GM12875 (cell line): ENCODE data around the gene COL7A1.

Experiments
- H3K4me3 ChIP-seq: one replicate; pipeline ENCODE4 v1.5.1; 2011; ENCODE audit warnings: low read depth, low read length, control low read depth
- CTCF ChIP-seq: IDR thresholded peaks from 2 replicates; pipeline ENCODE4 v1.5.1; 2011; ENCODE audit warnings: low read depth, mild to moderate bottlenecking, control low read depth, inconsistent platforms, low read length, moderate library complexity, borderline replicate concordance; ENCODE audit not compliant: insufficient read depth

Gene COL7A1

DNA sequence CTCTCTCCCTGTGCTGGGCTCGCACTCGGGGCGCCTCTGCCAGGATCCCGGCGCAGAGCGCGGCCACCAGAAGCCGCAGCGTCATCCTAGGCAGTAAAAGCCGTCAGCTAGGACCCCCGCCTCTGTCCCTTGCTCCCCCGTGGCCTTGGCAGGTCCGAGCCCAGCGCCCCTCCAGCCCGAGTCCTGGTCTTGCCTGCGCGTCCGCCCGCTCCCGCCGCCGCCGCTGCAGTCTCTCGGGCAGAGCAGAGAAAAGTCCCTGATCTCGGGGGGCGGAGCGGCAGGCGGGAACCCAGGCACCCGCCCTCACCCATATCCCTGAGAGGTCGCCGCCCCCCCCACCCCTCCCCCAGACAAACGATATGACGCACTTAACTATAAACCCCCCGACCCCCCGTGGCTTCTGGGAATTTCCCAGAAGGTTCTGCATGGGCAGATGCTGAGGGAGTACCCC is at the start of gene COL7A1:
Gene COL7A1, minus strand, starts transcription at position 255 of the 451 bp plus-strand sequence. Its CDS starts 170 bp downstream, at position 85.
- H3K4me3 ChIP-seq = no peak within 1 kb of the TSS
- no peak for TF ChIP-seq CTCF

- TF ChIP-seq CTCF = no peak
- H3K4me3 ChIP-seq = no peak overlapping the region
Observed at GRCh38 chr3:48642605-48643004, 47.5 kb upstream of the COL7A1 start.

DNA sequence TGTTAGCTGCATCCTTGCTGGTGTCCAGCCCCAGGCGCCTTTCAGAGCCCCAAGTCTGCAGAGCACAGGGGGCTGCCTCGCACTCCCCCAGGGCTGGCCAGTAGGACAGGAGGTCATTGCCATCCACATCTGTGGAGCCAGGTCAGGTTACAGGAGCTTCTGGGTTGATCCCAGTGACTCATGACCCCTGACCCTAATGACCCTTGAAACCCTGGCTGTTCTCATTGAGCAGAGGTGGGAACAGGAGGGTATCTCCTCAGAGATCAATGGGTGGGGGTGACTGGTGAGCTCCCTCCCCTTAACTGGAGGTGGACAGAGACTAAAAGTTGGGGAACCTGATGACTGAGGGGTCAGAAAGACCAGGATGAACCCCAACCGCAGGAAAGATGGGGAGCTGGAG is 46.3 kb upstream of the COL7A1 start:
- TF ChIP-seq CTCF = no peak
- H3K4me3 ChIP-seq = no peak overlapping the region

DNA sequence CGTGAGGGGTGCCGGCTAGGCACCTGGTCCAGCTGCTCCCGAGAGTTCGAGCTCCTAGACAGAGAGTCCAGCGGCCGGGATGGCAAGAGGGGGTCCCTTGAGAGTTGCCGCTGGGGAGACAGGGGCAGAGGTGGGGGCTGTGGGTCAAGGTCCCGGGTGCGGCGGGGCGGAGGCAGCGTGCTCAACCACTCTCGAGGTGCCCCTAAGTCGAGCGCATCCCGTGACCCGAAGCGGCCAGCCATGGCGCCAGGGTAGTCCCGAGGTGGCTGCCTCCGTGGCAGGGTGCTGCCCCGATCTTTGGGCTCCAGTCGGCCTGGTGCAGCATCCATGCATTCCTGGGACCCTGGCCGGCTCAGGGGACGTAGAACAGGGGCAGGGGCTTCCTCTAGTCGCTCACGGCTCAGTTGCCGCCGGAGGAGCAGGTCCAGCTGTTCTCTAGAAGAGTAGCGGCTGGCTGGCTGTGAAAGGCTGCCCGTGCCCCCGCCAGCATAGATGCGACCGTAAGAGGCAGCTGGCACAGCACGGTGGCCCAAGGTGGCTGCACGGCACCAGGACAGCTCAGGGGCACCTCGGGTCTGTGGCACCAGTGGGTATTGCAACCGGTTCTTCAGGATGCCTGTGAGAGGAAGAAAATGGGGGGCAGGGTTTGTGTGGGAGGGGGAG is 44.9 kb upstream of the COL7A1 start:
- H3K4me3 ChIP-seq = no peak overlapping the region
- TF ChIP-seq CTCF = no peak

GRCh38 chr3:48637305-48637704 is 42.2 kb upstream of the COL7A1 start:
- no peak overlapping the region for H3K4me3 ChIP-seq
- no peak for TF ChIP-seq CTCF

DNA sequence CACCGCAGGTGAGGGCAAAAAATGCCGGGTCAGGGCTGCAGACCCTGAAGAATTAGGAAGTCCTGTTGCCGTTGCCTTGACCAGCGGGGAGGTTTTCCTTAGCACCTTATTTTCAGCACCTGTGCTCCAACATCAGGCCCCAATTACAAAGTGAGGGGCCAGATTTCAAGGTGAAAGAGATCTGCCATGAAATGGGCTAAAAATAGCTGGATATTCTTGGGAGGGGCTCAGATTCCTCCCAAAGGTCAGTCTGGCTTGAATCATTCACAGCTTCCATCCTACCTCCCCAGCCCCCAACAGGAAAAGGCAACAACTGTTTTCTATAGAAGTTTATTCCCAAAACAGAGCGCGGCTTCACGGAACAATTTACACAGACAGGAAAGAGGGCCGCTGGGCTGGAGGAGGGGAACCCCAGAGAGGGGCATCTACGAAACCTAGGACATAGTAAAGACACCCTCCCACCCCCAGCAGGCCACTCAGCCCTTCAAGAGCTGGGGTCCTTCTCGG is 41.1 kb upstream of the COL7A1 start:
- no peak for TF ChIP-seq CTCF
- H3K4me3 ChIP-seq = peak overlapping the region; percentile 83
